CD4-positive, alpha-beta T cell treated with Interleukin-4 for 4 hours (primary cell): ENCODE results near the gene AGER.

ENCODE experiments used
- DNase-seq: peaks from one replicate; pipeline ENCODE4 v3.0.0-alpha.2; 2020

AGER gene

DNA sequence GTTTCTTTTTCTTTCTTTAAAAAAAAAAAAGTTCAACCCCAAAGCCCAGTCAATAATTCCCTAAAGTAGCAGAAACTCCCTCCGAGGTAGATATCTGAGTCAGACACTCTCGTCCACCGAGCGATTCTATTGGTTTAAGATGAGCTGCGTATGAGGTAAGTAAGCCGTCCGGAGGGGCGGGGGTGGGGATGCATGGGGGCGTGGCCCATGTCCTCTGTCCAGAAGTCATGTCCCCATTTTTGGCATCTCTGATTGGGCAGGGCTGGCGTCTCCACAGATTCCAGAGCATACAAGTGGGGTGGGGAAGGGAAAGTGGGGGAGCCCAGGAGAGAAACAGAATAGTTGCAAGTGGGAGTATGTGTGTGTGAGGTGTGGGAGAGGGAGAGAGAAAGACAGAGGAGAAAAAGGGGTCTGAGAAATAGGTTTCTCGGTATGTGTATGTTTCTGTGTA is 1.7 kb upstream of the AGER start:
- peak; percentile 73 for DNase-seq

DNA sequence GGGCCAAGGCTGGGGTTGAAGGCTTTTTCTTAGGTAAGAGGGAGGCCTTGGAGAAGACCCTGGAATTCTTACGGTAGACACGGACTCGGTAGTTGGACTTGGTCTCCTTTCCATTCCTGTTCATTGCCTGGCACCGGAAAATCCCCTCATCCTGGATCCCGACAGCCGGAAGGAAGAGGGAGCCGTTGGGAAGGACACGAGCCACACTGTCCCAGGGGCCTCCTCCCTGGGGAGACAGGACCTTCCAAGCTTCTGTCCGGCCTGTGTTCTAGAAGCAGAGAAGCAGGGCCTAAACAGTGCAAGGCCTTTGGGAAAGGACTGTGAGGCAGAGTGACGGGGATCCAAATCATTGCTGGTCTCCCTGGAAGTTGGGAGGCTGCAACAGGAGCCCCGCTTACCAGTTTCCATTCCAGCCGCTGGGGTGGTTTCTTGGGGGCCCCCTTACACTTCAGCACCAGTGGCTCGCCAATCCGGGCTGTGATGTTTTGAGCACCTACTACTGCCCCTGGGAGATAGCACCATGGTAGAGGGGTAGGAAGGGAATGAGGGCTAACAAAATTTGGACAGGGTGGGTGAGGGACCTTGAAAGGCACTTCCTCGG is 470 bp downstream of the AGER start:
- no peak for DNase-seq

DNA sequence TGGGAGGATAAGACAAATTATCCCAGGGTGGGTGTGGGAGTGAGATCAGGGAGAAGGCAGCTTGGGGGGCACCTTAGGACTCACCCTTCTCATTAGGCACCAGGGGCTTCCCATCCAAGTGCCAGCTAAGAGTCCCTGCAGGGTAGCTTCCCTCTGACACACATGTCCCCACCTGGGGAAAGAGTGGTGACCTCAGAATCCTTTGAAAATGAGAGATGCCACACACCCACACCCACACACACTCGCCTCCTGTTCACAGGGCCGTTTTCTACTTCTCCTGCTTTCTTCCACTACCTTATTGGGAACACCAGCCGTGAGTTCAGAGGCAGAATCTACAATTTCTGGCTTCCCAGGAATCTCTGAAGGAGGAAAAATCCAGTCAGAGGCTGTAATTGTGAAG is 1.0 kb downstream of the AGER start:
- no peak for DNase-seq

DNA sequence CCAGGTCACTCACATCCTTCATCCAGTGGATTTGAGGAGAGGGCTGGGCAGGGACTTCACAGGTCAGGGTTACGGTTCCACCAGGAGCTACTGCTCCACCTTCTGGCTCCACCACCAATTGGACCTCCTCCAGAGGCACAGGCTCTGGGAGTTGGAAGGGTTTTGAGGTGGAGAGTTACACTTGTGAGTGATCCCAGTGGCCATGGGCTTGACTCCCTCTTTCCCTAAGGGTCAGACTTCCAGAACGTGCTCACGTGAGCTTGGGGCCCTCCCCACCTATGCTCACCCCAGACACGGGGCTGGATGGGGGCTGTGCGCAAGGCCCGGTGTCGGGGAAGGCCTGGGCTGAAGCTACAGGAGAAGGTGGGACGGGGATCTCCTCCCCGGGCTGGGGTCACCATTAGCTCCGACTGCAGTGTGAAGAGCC is 1.5 kb downstream of the AGER start:
- DNase-seq = no peak

DNA sequence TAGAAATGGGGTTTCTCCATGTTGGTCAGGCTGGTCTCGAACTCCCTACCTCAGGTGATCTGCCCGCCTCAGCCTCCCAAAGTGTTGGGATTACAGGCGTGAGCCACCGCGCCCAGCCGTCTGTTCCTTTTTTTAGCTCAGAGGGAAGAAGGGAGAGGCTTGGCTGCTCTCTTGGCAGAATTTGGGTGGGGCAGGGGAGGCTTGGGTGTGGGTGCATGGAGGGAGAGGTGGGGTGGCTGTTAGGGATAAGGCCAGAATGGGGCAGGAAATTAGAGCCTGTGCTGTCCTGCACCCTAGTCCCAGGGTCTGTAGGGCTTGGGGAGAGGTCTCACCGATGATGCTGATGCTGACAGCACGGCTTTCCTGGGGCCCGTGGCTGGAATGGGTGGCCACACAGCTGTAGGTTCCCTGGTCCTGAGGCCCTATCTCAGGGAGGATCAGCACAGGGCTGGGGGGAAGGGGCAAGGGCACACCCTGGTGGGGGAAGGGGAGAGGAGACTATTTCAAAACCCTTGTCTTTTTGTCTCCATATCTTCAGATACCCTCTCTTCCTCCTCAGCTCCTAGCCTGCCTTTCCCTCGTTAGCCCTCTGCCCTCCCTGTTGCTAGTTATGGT is 2.0 kb downstream of the AGER start:
- no peak for DNase-seq

DNA sequence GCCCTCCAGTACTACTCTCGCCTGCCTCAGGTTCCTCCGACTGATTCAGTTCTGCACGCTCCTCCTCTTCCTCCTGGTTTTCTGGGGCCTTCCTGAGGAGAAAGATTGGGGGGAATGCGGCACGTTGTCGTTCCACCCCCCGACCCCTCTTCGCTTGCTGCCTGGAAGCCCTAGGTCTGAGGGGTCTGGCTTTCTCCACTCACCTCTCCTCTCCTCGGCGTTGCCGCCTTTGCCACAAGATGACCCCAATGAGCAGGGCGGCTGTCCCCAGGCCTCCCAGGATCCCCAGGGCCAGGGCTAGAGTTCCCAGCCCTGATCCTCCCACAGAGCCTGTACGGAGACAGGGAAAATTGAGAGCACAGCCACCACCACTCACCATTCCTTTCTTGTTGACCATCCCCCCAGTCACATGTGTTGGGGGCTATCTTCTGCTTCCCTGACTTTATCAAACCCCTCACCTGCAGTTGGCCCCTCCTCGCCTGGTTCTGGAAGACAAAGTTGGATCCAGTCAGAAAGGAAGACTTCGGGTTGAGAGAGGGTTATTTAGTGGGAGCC is 2.8 kb downstream of the AGER start:
- DNase-seq = no peak

DNA sequence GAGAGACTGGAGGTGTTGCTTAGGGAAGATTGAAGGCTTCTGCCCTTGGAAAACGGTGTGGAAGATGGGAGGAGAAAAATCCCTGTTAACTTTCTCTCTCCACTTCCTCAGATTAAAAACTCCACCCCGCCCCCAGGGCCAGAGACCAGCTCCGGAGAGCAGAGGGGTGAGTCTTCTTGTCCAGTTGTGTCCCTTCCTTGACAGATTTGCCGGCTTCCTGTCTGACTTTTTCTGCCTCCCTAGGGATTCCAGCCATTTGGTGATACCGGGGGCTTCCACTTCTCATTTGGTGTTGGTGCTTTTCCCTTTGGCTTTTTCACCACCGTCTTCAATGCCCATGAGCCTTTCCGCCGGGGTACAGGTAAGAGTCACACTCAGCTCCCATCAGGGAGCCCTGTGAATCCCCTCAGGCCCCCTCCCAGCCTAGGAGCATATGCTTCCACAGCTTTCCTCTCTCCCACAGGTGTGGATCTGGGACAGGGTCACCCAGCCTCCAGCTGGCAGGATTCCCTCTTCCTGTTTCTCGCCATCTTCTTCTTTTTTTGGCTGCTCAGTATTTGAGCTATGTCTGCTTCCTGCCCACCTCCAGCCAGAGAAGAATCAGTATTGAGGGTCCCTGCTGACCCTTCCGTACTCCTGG is 4.2 kb downstream of the AGER start:
- DNase-seq = no peak

DNA sequence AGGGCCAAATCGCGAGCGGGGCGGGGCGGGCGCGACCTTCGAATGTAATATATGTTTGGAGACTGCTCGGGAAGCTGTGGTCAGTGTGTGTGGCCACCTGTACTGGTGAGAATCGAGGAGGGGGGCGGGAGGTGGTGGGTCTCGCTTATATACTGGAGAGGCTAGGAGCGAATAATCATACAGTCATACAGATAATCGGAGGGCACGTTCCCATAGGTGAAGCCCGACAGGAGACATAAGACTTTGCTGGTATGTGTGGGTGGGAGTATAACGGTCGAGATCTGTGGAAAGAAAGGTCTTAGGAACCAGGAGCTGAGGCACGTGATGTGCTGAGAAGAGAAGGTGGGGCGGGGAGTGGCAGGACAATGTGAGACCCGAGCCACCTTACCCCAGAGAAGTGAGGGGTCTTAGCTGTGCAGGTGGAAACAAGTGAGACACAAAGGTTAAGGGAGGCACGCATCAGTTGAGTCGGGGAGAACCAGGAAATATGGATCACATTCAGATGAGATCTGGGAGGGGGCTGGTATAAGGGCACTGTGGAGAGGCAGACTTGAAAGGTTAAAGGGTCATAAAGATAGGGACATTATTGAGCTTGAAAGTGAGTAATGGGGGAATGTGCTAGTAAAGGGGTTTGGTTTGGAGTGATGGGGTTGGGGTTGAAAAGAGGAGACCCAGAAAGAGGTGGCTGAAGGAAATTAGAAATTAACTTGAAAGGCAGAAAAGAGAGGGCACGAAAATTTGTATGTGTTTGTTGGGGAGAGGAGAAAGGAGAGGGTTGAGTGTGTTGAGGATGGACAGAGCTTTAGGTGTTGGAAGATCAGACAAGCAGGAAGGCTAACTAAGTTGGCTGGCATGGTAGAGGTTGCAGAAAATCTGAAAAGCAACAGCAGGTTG is 5.3 kb downstream of the AGER start:
- no peak for DNase-seq

DNA sequence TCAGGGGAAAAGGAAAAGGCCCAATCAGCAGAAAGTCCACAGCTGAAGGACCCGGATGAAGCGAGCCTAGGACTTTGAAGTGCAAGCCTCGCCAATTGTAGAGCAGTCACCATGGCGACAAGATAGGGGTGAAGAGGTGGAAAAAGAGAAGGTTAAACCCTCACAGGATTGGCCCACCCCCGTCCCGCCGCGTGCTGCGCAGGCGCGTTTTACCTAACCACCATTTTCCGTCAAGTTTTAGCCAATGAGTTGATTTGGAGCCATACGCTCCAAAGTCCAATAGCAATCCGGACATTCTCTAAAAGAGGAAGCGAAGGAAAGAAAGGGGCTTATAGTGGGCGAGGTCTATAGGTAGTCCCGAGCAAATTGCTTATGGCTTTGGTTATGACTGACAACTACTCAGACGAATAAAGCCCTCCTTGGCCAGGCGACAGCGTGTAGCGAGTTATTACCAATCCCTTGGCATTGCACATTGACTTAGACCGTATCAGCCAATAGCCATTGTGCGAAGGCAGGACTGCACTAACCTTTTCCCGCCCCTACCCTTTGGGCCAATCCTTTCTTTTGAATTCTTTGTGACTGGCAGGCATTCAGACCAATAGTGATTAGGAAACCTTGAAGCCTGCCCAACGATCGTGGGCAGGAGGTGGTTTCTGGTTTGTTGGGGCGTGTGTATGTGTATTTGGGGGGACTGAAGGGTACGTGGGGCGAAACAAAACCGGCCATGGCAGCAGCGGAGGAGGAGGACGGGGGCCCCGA is 6.1 kb downstream of the AGER start, which contains the start of gene RNF5:
RNF5 (plus strand) TSS at position 618 of the 759 bp plus-strand sequence; CDS start at position 725, 107 bp downstream.
- DNase-seq = peak; percentile 100

DNA sequence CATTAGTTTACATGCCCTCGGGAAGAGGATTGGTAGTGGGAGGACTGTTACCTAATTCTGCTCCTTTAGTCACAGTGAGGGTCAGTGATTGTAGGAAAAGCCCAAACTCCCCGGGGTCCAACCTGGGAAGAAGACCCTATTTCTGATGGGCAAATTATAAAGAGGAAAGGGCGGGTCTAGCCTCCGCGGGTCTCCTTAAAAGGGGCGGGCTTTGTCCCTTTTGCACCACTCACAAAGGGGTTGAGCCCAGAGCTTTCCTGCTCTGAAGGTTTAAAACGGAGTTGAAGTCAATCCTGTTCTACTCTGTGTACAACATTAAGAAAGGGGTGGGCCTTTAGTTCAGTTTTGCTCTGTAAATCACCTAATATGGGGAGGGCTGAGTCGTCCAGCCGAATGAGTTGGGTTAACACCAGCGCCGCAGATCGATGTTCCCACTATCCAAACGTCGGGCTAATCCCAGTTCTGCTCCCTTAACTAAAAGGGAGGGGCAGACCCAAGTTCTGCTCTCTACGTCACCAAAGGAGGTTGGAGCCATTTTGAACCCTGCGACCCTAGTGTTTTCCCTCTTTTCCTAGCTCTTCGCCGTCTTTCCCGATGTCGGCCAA is 6.8 kb downstream of the AGER start:
- DNase-seq = peak; percentile 64

DNA sequence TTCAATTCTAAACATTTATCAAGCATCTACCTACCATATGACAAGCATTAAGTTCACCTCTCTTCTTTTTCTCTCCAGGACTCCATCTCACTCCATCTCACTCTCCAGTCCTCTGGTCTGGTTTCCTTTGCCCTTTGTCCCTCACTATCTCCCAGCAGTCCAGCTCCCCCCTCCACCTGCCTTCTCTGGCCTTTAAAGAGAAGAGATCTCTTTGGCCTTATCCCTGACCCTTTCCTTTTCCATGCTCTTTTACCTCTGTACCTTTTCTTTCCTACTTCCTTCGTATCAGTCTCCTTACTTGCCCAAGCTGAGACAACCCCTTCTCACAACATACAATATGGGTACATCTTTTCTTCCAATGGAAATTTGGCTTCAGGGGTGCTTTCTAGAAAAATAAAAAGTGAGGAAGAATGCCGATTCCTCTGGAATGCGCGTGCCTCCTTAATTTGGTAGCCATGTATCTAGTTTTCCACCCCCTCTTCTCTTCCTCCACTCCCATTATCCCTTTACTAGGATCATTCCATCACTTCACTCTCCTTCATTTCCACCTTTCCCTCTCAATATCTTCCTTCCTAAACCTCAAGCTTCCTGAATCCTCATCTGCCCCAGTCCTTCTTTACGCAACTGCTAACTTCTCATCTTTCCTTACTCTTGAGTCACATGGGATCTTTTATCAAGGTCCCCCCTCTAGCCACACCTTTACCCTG is 7.4 kb downstream of the AGER start:
- DNase-seq = no peak

DNA sequence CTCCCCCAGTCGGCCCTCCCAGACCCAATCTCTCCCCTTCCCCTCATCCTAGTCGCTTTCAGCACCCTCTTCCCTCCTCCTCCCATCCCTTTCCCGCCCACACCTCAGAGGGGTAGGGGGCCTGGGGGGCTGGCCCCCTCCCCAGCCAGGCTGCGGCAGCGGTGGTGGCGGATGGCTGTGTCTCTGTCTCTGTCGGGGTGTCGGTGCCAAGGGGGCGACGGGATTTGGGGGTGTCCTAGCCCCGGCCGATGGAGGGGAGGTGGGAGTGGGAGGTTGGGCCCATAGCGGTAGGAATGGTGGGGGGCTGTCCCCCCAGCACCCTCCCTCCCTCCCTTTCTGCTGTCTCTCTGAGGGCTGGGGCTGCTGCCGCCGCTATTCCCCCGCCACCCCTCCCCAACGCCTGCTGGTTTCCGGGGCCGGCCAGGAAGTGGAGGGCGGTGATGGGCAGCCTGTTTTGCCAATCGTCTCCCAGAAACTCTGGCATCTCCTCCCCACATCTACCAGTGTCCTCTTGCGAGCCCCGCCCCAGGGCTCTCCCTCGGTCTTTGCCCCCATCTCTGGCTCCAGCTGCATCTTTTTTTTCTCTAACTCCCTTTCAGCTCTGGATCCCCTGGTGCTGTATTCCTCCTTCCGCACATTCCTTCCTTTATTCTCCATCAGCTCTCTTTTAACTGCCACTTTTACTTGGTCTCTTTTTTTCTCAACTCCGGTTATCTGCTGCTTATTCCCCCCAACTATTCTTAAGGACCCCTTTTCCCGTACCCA is 8.2 kb downstream of the AGER start, which contains the start of gene AGPAT1:
AGPAT1 (minus strand) TSS at position 374 of the 765 bp plus-strand sequence. CDS start 4,588 bp downstream, outside the sequence.
- DNase-seq = peak; percentile 98

DNA sequence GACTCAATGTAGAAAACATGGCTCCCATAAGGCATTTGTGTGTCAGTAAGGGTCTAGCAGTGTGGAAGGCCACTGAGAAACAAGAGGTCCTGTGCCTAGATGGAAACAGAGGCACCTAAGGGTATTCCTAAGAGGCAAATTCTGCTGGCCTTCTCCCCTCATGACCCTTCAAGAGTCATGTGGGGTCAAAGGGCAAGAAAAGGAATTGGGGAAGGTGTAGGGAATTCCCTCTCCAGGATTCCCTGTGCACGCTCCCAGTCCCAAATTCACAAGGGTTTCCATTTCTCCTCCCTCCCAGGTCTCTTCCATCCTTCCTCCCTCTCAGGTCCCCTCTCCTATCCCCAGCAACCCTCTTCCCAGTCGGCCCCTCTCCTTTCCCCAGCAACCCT is 8.7 kb downstream of the AGER start:
- no peak for DNase-seq

DNA sequence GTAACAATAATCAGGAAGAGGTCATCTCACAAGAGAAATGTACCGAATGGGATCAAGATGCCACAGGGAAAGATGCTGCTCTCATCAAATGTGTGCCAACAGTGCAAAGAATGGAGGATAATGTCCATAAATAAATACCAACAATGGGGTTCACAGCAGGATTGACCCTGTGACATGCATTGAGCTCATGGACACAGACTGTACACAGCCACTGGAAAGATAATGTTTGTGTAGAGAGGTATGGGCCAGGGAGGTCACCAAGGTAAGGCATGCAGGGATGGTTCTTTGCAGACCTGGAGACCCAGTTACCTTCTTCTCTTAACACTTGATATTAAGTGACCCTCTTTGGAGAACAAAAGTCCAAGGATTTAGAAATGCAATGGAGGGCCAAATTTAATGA is 9.6 kb downstream of the AGER start:
- DNase-seq = no peak

DNA sequence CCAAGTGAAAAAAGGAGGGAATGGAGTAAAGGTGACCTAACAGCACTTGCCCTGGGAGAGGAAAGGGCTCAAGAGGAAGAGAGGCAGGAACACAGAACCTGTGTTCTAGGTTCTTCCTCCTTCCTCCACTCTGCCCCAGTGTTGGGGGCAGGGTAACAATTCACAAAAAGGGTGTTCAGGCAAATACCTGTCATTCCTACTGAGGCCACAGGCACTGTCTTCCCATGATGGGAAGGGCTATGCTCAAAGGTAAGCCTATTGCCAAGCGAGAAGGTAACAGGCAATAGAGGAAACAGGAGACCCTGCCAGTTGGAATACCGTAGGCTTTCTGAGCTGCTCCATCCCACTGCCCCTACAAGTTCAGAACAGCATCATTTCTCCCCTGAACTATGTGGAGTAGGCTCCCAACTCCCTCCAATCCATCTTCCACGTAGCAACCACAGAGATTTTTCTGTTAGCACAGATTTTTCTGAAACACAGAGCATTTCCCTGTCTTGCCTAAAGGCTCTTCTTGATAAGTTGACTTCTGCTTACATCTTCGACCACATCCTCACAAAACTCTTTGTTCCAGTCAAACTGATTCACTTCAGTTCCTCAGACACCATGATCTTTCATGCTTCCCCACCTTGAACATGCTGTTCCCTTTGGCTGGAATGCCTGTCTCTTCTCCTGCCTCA is 10.9 kb downstream of the AGER start:
- DNase-seq = no peak

DNA sequence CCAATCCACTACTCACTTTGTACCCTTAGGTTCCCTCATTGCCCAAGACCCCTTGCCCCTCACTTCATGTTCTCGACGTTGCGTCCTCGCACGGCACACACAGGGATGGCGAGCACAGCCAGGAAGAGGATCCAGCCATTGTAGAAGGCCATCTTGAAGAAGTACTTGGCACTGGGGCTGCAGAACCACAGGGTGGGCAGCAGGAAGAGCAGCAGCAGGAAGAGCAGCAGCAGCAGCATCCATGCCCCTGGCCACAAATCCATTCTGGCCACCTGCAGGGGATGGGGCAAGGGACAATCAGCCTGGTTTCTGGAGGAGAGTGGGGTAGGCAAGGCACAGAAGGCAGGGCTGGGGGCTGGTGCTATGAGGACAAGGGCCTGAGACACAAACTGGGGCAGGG is 12.8 kb downstream of the AGER start:
- no peak for DNase-seq

DNA sequence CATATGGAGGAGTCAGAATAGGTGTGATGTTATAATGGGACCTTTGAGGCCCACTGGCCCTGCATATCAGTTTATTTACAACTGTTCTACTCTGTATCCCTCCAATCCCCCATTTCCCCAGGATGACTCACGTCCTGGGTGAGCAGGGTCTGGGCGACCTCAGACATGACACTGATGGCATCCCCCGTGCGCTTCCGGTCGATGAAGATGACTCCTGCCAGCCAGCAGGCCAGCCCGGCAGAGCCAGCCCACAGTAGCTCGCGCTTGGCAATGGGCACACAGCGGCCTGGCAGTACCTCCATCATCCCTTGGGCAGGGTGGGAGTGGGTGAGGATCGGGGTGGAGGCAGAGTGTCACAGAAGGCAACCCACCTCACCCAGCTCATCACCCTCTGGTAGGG is 13.8 kb downstream of the AGER start:
- no peak for DNase-seq

DNA sequence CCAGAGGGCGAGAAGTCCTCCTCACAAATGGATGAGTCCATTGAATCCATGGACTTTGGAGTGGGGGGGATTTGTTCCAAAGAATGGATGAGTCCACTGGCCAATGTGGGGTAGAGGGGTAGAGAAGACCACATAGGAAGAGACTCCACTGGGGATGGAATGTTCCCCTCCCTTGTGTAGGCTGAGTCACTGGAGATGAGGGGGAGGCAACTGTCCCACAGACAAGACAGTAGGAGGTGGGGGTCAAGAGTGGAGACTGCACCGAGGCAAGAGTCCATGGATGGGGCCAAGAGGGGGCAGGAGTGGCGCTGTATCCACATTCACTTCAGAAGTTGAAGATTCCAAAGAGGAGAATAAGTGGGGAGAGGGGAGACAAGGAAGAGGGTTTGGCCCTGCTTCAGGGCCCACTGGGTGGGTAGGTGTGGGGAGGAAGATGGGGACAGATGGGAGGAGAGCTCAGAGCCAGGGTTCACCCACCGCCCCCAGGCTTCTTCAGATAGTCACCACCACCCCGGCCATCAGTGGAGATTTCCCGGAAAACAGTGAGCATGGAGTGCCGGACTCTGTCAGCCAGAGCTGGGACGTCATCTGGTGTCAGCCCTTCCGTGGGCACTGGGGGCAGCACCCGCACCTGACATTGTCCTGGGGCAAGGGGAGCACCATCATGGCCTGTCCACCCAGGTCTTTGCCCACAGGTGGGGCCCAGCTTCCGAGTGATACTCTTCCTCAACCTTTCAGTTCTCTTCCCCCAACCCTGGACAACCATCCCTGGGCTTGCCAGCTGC is 15.1 kb downstream of the AGER start:
- no peak for DNase-seq

DNA sequence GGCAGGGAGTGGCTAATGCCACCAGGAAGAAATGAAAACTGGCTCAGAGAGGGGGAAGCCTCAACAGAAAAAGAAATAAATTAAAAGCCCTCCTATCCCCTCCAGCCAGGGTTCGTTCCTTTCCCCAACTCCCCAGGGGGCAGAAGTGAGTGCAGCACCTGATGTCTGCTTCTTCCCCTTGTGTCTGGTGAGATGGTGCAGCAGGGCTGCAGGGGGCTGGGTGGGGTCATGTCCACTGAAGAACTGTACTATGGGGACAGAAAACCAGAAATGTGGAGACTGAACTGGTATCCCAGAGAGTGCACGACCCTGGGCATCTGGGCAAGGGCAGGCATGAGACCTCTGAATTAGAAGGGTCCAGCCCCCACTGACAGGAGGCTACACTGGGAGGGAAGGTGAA is 15.7 kb downstream of the AGER start:
- no peak for DNase-seq
